GM21529 (cell line): Measurements from ENCODE around the gene AQP11.
"Not testable (repeated sequence)": the region's sequence is repeated elsewhere in the genome, so short reads cannot be mapped to it uniquely, and the experiment has no call there.

Experiments used
- ATAC-seq: cut with Tn5 transposase; IDR thresholded peaks from one replicate; pipeline ENCODE4 v1.9.1; 2021; ENCODE audit not compliant: unreplicated experiment

The AQP11 gene

GRCh38 chr11:77589521-77590193 is at the start of gene AQP11:
TSS of gene AQP11 (plus strand) at chr11:77589953. CDS start at chr11:77589993, 40 bp downstream.
- peak; percentile 88 for ATAC-seq

- no peak for ATAC-seq
Observed at GRCh38 chr11:77542296-77542695, 47.5 kb upstream of the AQP11 start.

- ATAC-seq, result no peak
Observed at GRCh38 chr11:77547047-77547836, 42.5 kb upstream of the AQP11 start.

- ATAC-seq, result no peak
Observed at GRCh38 chr11:77547863-77548551, 41.7 kb upstream of the AQP11 start.

- ATAC-seq, result no peak
Observed at GRCh38 chr11:77548552-77549445, 41.0 kb upstream of the AQP11 start.

GRCh38 chr11:77551426-77551825 is 38.3 kb upstream of the AQP11 start:
- ATAC-seq, result not testable (repeated sequence)

GRCh38 chr11:77557553-77557952 is 32.2 kb upstream of the AQP11 start:
- ATAC-seq, result no peak

- no peak for ATAC-seq
Observed at GRCh38 chr11:77558380-77558779, 31.4 kb upstream of the AQP11 start.

- ATAC-seq, result no peak
Observed at GRCh38 chr11:77559686-77560401, 29.9 kb upstream of the AQP11 start.

- no peak for ATAC-seq
Observed at GRCh38 chr11:77560605-77561004, 29.1 kb upstream of the AQP11 start.

- no peak for ATAC-seq
Observed at GRCh38 chr11:77561257-77561656, 28.5 kb upstream of the AQP11 start.

GRCh38 chr11:77568306-77568705 is 21.4 kb upstream of the AQP11 start:
- no peak for ATAC-seq

- ATAC-seq, result no peak
Observed at GRCh38 chr11:77568916-77569675, 20.7 kb upstream of the AQP11 start.

GRCh38 chr11:77569676-77570070 is 20.1 kb upstream of the AQP11 start:
- ATAC-seq, result no peak

- ATAC-seq, result not testable (repeated sequence)
Observed at GRCh38 chr11:77570896-77571295, 18.9 kb upstream of the AQP11 start.

GRCh38 chr11:77575428-77575827 is 14.3 kb upstream of the AQP11 start:
- ATAC-seq, result not testable (repeated sequence)

- no peak for ATAC-seq
Observed at GRCh38 chr11:77580712-77581337, 8.9 kb upstream of the AQP11 start.

GRCh38 chr11:77589181-77589520 is 602 bp upstream of the AQP11 start:
- no peak for ATAC-seq

- no peak for ATAC-seq
Observed at GRCh38 chr11:77590194-77590782, 535 bp downstream of the AQP11 start.
